Panc1 (cell line): Measurements from ENCODE around the gene HDHD3.

ENCODE experiments used
- CTCF ChIP-seq: fragments of 450-650 bp; IDR thresholded peaks from 2 replicates; pipeline ENCODE4 v1.5.1; 2017; ENCODE audit warnings: mild to moderate bottlenecking
- POLR2AphosphoS5 ChIP-seq: IDR thresholded peaks from 2 replicates; pipeline ENCODE4 v1.6.1; 2012; ENCODE audit warnings: mild to moderate bottlenecking, low read depth, low read length, moderate library complexity
- REST ChIP-seq, 2 experiments: IDR thresholded peaks; 2 replicates each; pipeline ENCODE4 v1.6.1; 2011 to 2012; ENCODE audit warnings: low read depth in 2 of 2, control low read depth in 1 of 2, low read length in 1 of 2, mild to moderate bottlenecking in 1 of 2, moderate library complexity in 1 of 2; ENCODE audit not compliant: insufficient read depth in 1 of 2
- SIN3A ChIP-seq: IDR thresholded peaks from 2 replicates; pipeline ENCODE4 v1.6.1; 2012; ENCODE audit warnings: low read depth, mild to moderate bottlenecking, low read length, moderate library complexity, borderline replicate concordance; ENCODE audit not compliant: insufficient read depth
- TCF7L2 ChIP-seq: IDR thresholded peaks from 2 replicates; pipeline ENCODE4 v1.6.1; 2011; ENCODE audit warnings: mild to moderate bottlenecking, low read depth, low read length, inconsistent platforms

GRCh38 chr9:113368348-113368981 lies 8.3 kb downstream of the HDHD3 start:
- no peak for TF ChIP-seq CTCF
- TF ChIP-seq SIN3A: no peak
- no peak for TF ChIP-seq POLR2AphosphoS5
- no peak for TF ChIP-seq TCF7L2
- no peak for TF ChIP-seq REST (IDR thresholded peaks at IDR 0.05; ENCODE audit: insufficient read depth in 1 of 2, low read depth in 2 of 2, low read length in 1 of 2)
